ENCODE results near the gene CRYGD. TPM values are rescaled to one million over a fixed set of nuclear protein-coding genes. Genes with fewer than 3 reads are reported as not detected.

Gene CRYGD
- total RNA-seq, 2 donors from 2014 or later: not detected

- H3K27ac ChIP-seq: no peak overlapping the region
- no peak overlapping the region for H3K4me3 ChIP-seq
- no peak for DNase-seq (ENCODE audit: low spot score)
- no peaks in the 10 kb centered on the region for H3K9me3 ChIP-seq
- no peaks in the 10 kb centered on the region for H3K4me1 ChIP-seq (ENCODE audit: control insufficient read depth in 1 of 2, low read depth in 2 of 2)
- no peaks in the 10 kb centered on the region for H3K27me3 ChIP-seq (replicated peaks; ENCODE audit: insufficient read depth)
- ATAC-seq (ENCODE audit: insufficient number of reproducible peaks, low FRiP score, low read depth): no peak
- TF ChIP-seq CTCF (IDR thresholded peaks at IDR 0.05): no peak
- H3K36me3 ChIP-seq: no peaks in the 10 kb centered on the region
These were observed 47.0 kb downstream of the CRYGD start for GRCh38 chr2:208077276-208077675.

- no peak for ATAC-seq (ENCODE audit: insufficient number of reproducible peaks, low FRiP score, low read depth)
- TF ChIP-seq CTCF (IDR thresholded peaks at IDR 0.05): no peak
- H3K4me1 ChIP-seq (ENCODE audit: control insufficient read depth in 1 of 2, low read depth in 2 of 2): no peaks in the 10 kb centered on the region
- H3K36me3 ChIP-seq: no peaks in the 10 kb centered on the region
- no peak overlapping the region for H3K4me3 ChIP-seq
- H3K27me3 ChIP-seq (replicated peaks; ENCODE audit: insufficient read depth): no peaks in the 10 kb centered on the region
- no peak for DNase-seq (ENCODE audit: low spot score)
- no peaks in the 10 kb centered on the region for H3K9me3 ChIP-seq
- no peak overlapping the region for H3K27ac ChIP-seq
These were observed 49.5 kb downstream of the CRYGD start for GRCh38 chr2:208074610-208075356.

GRCh38 chr2:208072250-208072892 lies 52.0 kb downstream of the CRYGD start:
- H3K4me3 ChIP-seq: no peak overlapping the region
- H3K4me1 ChIP-seq (ENCODE audit: control insufficient read depth in 1 of 2, low read depth in 2 of 2): no peaks in the 10 kb centered on the region
- TF ChIP-seq CTCF (IDR thresholded peaks at IDR 0.05): peak; percentile 65
- ATAC-seq (ENCODE audit: insufficient number of reproducible peaks, low FRiP score, low read depth): peak; percentile 52
- H3K36me3 ChIP-seq: no peaks in the 10 kb centered on the region
- no peak overlapping the region for H3K27ac ChIP-seq
- peak; percentile 6 for DNase-seq (ENCODE audit: low spot score)
- H3K27me3 ChIP-seq (replicated peaks; ENCODE audit: insufficient read depth): no peaks in the 10 kb centered on the region
- H3K9me3 ChIP-seq: no peaks in the 10 kb centered on the region

Other genes starting within 250 kb of the CRYGD start
- 10 to 100 TPM; 20.5 to 21.8 TPM for gene PLEKHM3, start 99.0 kb downstream of the CRYGD start, total RNA-seq
- not detected for gene CRYGC, start 5.3 kb upstream of the CRYGD start, total RNA-seq
- not detected for gene CRYGB, start 21.6 kb upstream of the CRYGD start, total RNA-seq
- not detected for gene CRYGA, start 39.1 kb upstream of the CRYGD start, total RNA-seq
- gene C2orf80, start 65.5 kb upstream of the CRYGD start, total RNA-seq: not detected
- 10 to 100 TPM; 40.9 to 41.0 TPM for gene IDH1, start 130.5 kb upstream of the CRYGD start, total RNA-seq
- gene PIKFYVE, start 141.7 kb upstream of the CRYGD start, total RNA-seq: 10 to 100 TPM; 18.0 to 29.4 TPM

All from thoracic aorta (tissue), 2 donors.